SK-N-MC (cell line): ENCODE results near the gene SCMH1.

Experiments
- EZH2 ChIP-seq: fragments of 200-600 bp; sonication (generic); IDR thresholded peaks from one replicate; pipeline ENCODE4 v1.6.1; 2017; ENCODE audit warnings: antibody characterized with exemption
- FOXP2 ChIP-seq: optimal IDR thresholded peaks from 2 replicates; pipeline ENCODE3; 2011; ENCODE audit warnings: mild to moderate bottlenecking, moderate library complexity; ENCODE audit not compliant: insufficient read depth; ENCODE audit errors: extremely low read length, control extremely low read depth
- POLR2AphosphoS5 ChIP-seq: IDR thresholded peaks from 2 replicates; pipeline ENCODE4 v1.6.1; 2012; ENCODE audit warnings: mild to moderate bottlenecking, low read depth, low read length, borderline replicate concordance

- no peak for TF ChIP-seq EZH2
- no peak for TF ChIP-seq POLR2AphosphoS5
- TF ChIP-seq FOXP2, result no peak
These were observed 138.3 kb downstream of the SCMH1 start for GRCh38 chr1:41103766-41104165.
